Activated naive CD8-positive, alpha-beta T cell treated with anti-CD3 and anti-CD28 coated beads, Interleukin-2, amount 50 U/mL, for 24 hours (primary cell): ENCODE data around the gene NME9.
A peak's percentile ranks its signal among the peaks of the same experiment; 100 is the strongest.

Source experiments
- ATAC-seq: fragments of 150-1000 bp; cut with Tn5 transposase; one replicate; pipeline ENCODE4 v1.10.0; 2021
- DNase-seq: peaks from one replicate; pipeline ENCODE4 v3.0.0; 2021
- H3K27ac Mint-ChIP-seq: one replicate; pipeline ENCODE4 v1.8.0; 2021; ENCODE audit warnings: mild to moderate bottlenecking, mixed read lengths
- H3K27me3 Mint-ChIP-seq: one replicate; pipeline ENCODE4 v1.8.0; 2021; ENCODE audit warnings: mixed read lengths
- H3K36me3 Mint-ChIP-seq: one replicate; pipeline ENCODE4 v1.8.0; 2021; ENCODE audit warnings: low read depth, mixed read lengths
- H3K4me1 Mint-ChIP-seq: one replicate; pipeline ENCODE4 v1.8.0; 2021; ENCODE audit warnings: mixed read lengths
- H3K4me3 Mint-ChIP-seq: one replicate; pipeline ENCODE4 v1.8.0; 2021; ENCODE audit warnings: mild to moderate bottlenecking, moderate library complexity, mixed read lengths
- H3K9me3 Mint-ChIP-seq: one replicate; pipeline ENCODE4 v1.8.0; 2021; ENCODE audit warnings: mixed read lengths

Gene NME9

GRCh38 chr3:138331143-138331894, 1.7 kb upstream of the NME9 start:
- no peak overlapping the region for H3K4me3 Mint-ChIP-seq
- no peak overlapping the region for H3K27ac Mint-ChIP-seq
- no peaks in the 10 kb centered on the region for H3K36me3 Mint-ChIP-seq
- peaks cover 31% of the 10 kb centered on the region for H3K4me1 Mint-ChIP-seq
- H3K27me3 Mint-ChIP-seq = no peaks in the 10 kb centered on the region
- no peak for ATAC-seq
- no peak for DNase-seq
- H3K9me3 Mint-ChIP-seq = no peaks in the 10 kb centered on the region

- Mint-ChIP-seq H3K27me3 (no peaks in the 10 kb centered on the region), H3K4me1 (peaks cover 31% of the 10 kb centered on the region), H3K9me3 (no peaks in the 10 kb centered on the region), H3K27ac (no peak overlapping the region), H3K4me3 (peak overlapping the region; percentile 81), H3K36me3 (no peaks in the 10 kb centered on the region)
- DNase-seq = no peak
- no peak for ATAC-seq
These were observed 288 bp upstream of the NME9 start for GRCh38 chr3:138329984-138330293.

GRCh38 chr3:138328341-138328740, 1.3 kb downstream of the NME9 start:
- Mint-ChIP-seq H3K9me3 (no peaks in the 10 kb centered on the region), H3K27ac (no peak overlapping the region), H3K36me3 (no peaks in the 10 kb centered on the region), H3K4me3 (peak overlapping the region; percentile 81), H3K4me1 (peaks cover 35% of the 10 kb centered on the region), H3K27me3 (peaks cover 2% of the 10 kb centered on the region)
- DNase-seq = no peak
- no peak for ATAC-seq

- no peak overlapping the region for H3K4me3 Mint-ChIP-seq
- ATAC-seq (no peak), DNase-seq (no peak)
- H3K36me3 Mint-ChIP-seq = no peaks in the 10 kb centered on the region
- peaks cover 5% of the 10 kb centered on the region for H3K27me3 Mint-ChIP-seq
- no peaks in the 10 kb centered on the region for H3K9me3 Mint-ChIP-seq
- H3K27ac Mint-ChIP-seq = no peak overlapping the region
- H3K4me1 Mint-ChIP-seq = peaks cover 38% of the 10 kb centered on the region
These were observed 1.8 kb downstream of the NME9 start for GRCh38 chr3:138327831-138328230.

- Mint-ChIP-seq H3K36me3 (no peaks in the 10 kb centered on the region), H3K27me3 (peaks cover 5% of the 10 kb centered on the region), H3K27ac (no peak overlapping the region), H3K9me3 (no peaks in the 10 kb centered on the region), H3K4me3 (no peak overlapping the region), H3K4me1 (peaks cover 40% of the 10 kb centered on the region)
- DNase-seq (no peak), ATAC-seq (no peak)
These were observed 2.6 kb downstream of the NME9 start for GRCh38 chr3:138326866-138327595.

GRCh38 chr3:138325990-138326389, 3.7 kb downstream of the NME9 start:
- no peak overlapping the region for H3K27ac Mint-ChIP-seq
- ATAC-seq (no peak), DNase-seq (no peak)
- no peak overlapping the region for H3K4me3 Mint-ChIP-seq
- no peaks in the 10 kb centered on the region for H3K9me3 Mint-ChIP-seq
- peaks cover 5% of the 10 kb centered on the region for H3K27me3 Mint-ChIP-seq
- no peaks in the 10 kb centered on the region for H3K36me3 Mint-ChIP-seq
- peaks cover 34% of the 10 kb centered on the region for H3K4me1 Mint-ChIP-seq

- Mint-ChIP-seq H3K27ac (no peak overlapping the region), H3K4me3 (no peak overlapping the region), H3K36me3 (no peaks in the 10 kb centered on the region), H3K9me3 (no peaks in the 10 kb centered on the region), H3K27me3 (peaks cover 6% of the 10 kb centered on the region), H3K4me1 (peaks cover 23% of the 10 kb centered on the region)
- DNase-seq (no peak), ATAC-seq (no peak)
These were observed 5.7 kb downstream of the NME9 start for GRCh38 chr3:138323971-138324370.

GRCh38 chr3:138317687-138318086, 12.0 kb downstream of the NME9 start:
- Mint-ChIP-seq H3K4me1 (peaks cover 5% of the 10 kb centered on the region), H3K27me3 (peaks cover 1% of the 10 kb centered on the region), H3K9me3 (peaks cover 1% of the 10 kb centered on the region), H3K27ac (no peak overlapping the region), H3K36me3 (no peaks in the 10 kb centered on the region), H3K4me3 (no peak overlapping the region)
- ATAC-seq (no peak), DNase-seq (no peak)

- H3K4me1 Mint-ChIP-seq = no peaks in the 10 kb centered on the region
- peaks cover 14% of the 10 kb centered on the region for H3K9me3 Mint-ChIP-seq
- DNase-seq (no peak), ATAC-seq (no peak)
- H3K27me3 Mint-ChIP-seq = no peaks in the 10 kb centered on the region
- peaks cover 1% of the 10 kb centered on the region for H3K36me3 Mint-ChIP-seq
- no peak overlapping the region for H3K4me3 Mint-ChIP-seq
- H3K27ac Mint-ChIP-seq = no peak overlapping the region
These were observed 14.9 kb downstream of the NME9 start for GRCh38 chr3:138314751-138315150.

- H3K27me3 Mint-ChIP-seq = peaks cover 3% of the 10 kb centered on the region
- no peak for ATAC-seq
- H3K9me3 Mint-ChIP-seq = peaks cover 30% of the 10 kb centered on the region
- no peak for DNase-seq
- peaks cover 12% of the 10 kb centered on the region for H3K36me3 Mint-ChIP-seq
- H3K27ac Mint-ChIP-seq = no peak overlapping the region
- H3K4me1 Mint-ChIP-seq = no peaks in the 10 kb centered on the region
- H3K4me3 Mint-ChIP-seq = no peak overlapping the region
These were observed 19.2 kb downstream of the NME9 start for GRCh38 chr3:138310494-138310893.

GRCh38 chr3:138308783-138309182, 20.9 kb downstream of the NME9 start:
- Mint-ChIP-seq H3K36me3 (peaks cover 12% of the 10 kb centered on the region), H3K4me1 (no peaks in the 10 kb centered on the region), H3K4me3 (no peak overlapping the region), H3K27me3 (peaks cover 3% of the 10 kb centered on the region), H3K27ac (no peak overlapping the region), H3K9me3 (peaks cover 30% of the 10 kb centered on the region)
- no peak for DNase-seq
- ATAC-seq = no peak

- no peak for ATAC-seq
- H3K4me3 Mint-ChIP-seq = no peak overlapping the region
- no peaks in the 10 kb centered on the region for H3K4me1 Mint-ChIP-seq
- H3K27me3 Mint-ChIP-seq = peaks cover 3% of the 10 kb centered on the region
- H3K27ac Mint-ChIP-seq = no peak overlapping the region
- DNase-seq = no peak
- H3K9me3 Mint-ChIP-seq = peaks cover 30% of the 10 kb centered on the region
- peaks cover 12% of the 10 kb centered on the region for H3K36me3 Mint-ChIP-seq
These were observed 21.8 kb downstream of the NME9 start for GRCh38 chr3:138307899-138308298.

GRCh38 chr3:138303474-138303873, 26.2 kb downstream of the NME9 start:
- H3K36me3 Mint-ChIP-seq = peaks cover 12% of the 10 kb centered on the region
- no peak overlapping the region for H3K27ac Mint-ChIP-seq
- H3K4me3 Mint-ChIP-seq = no peak overlapping the region
- peaks cover 13% of the 10 kb centered on the region for H3K9me3 Mint-ChIP-seq
- peaks cover 3% of the 10 kb centered on the region for H3K27me3 Mint-ChIP-seq
- no peaks in the 10 kb centered on the region for H3K4me1 Mint-ChIP-seq
- ATAC-seq (no peak), DNase-seq (no peak)

- ATAC-seq = no peak
- DNase-seq = no peak
- H3K4me1 Mint-ChIP-seq = peaks cover 20% of the 10 kb centered on the region
- no peaks in the 10 kb centered on the region for H3K9me3 Mint-ChIP-seq
- no peak overlapping the region for H3K4me3 Mint-ChIP-seq
- H3K36me3 Mint-ChIP-seq = peaks cover 19% of the 10 kb centered on the region
- no peaks in the 10 kb centered on the region for H3K27me3 Mint-ChIP-seq
- H3K27ac Mint-ChIP-seq = no peak overlapping the region
These were observed 29.0 kb downstream of the NME9 start for GRCh38 chr3:138300647-138301046.

GRCh38 chr3:138297876-138298275, 31.8 kb downstream of the NME9 start:
- DNase-seq = no peak
- Mint-ChIP-seq H3K9me3 (no peaks in the 10 kb centered on the region), H3K4me1 (peaks cover 21% of the 10 kb centered on the region), H3K27ac (peak overlapping the region; percentile 87), H3K36me3 (peaks cover 30% of the 10 kb centered on the region), H3K27me3 (no peaks in the 10 kb centered on the region), H3K4me3 (no peak overlapping the region)
- ATAC-seq = no peak
